ENCODE results near the gene CBX2.

The CBX2 gene

GRCh38 chr17:79819534-79820276, 41.8 kb downstream of the CBX2 start:
- no peak overlapping the region for H3K27ac ChIP-seq (ENCODE audit: low read depth, low read length)
- no peaks in the 10 kb centered on the region for H3F3A ChIP-seq (ENCODE audit: control insufficient read depth, insufficient read depth)
- H3K9me2 ChIP-seq (replicated peaks; ENCODE audit: control insufficient read depth, low read length): no peaks in the 10 kb centered on the region
- no peaks in the 10 kb centered on the region for H4K20me1 ChIP-seq (ENCODE audit: control insufficient read depth, insufficient read depth, low read depth, low read length)
- H3K9me3 ChIP-seq (ENCODE audit: control insufficient read depth, insufficient read depth, low read length): no peaks in the 10 kb centered on the region
- H3K4me2 ChIP-seq (ENCODE audit: low read length): no peak overlapping the region; the same call in 1 of the 2 replicates
- peaks cover 9% of the 10 kb centered on the region for H3K4me1 ChIP-seq (ENCODE audit: control insufficient read depth, low read length)
- TF ChIP-seq EZH2phosphoT487 (IDR thresholded peaks at IDR 0.05; ENCODE audit: borderline replicate concordance, low read length) (no peak), CTCF (IDR thresholded peaks at IDR 0.05; ENCODE audit: low read depth, low read length, poor library complexity, severe bottlenecking) (no peak)
- H3K36me3 ChIP-seq (ENCODE audit: control insufficient read depth, low read length): no peaks in the 10 kb centered on the region
- H3K79me2 ChIP-seq (ENCODE audit: control insufficient read depth, low read length): no peaks in the 10 kb centered on the region
- no peaks in the 10 kb centered on the region for H3K27me3 ChIP-seq (ENCODE audit: control insufficient read depth, low read length)
- H3K4me3 ChIP-seq (ENCODE audit: low read length): no peak overlapping the region

- Histone ChIP-seq H3K4me2 (ENCODE audit: low read length) (no peak overlapping the region), H3K9me2 (replicated peaks; ENCODE audit: control insufficient read depth, low read length) (no peaks in the 10 kb centered on the region), H3K36me3 (ENCODE audit: control insufficient read depth, low read length) (no peaks in the 10 kb centered on the region), H3F3A (ENCODE audit: control insufficient read depth, insufficient read depth) (no peaks in the 10 kb centered on the region), H3K4me1 (ENCODE audit: control insufficient read depth, low read length) (peaks cover 12% of the 10 kb centered on the region), H3K9me3 (ENCODE audit: control insufficient read depth, insufficient read depth, low read length) (no peaks in the 10 kb centered on the region), H3K4me3 (ENCODE audit: low read length) (no peak overlapping the region), H3K27me3 (ENCODE audit: control insufficient read depth, low read length) (no peaks in the 10 kb centered on the region), H3K79me2 (ENCODE audit: control insufficient read depth, low read length) (no peaks in the 10 kb centered on the region), H3K27ac (ENCODE audit: low read depth, low read length) (no peak overlapping the region), H4K20me1 (ENCODE audit: control insufficient read depth, insufficient read depth, low read depth, low read length) (no peaks in the 10 kb centered on the region)
- TF ChIP-seq CTCF (IDR thresholded peaks at IDR 0.05; ENCODE audit: low read depth, low read length, poor library complexity, severe bottlenecking) (no peak), EZH2phosphoT487 (IDR thresholded peaks at IDR 0.05; ENCODE audit: borderline replicate concordance, low read length) (no peak)
These were observed 43.0 kb downstream of the CBX2 start for GRCh38 chr17:79820959-79821330.

GRCh38 chr17:79821331-79822095, 43.6 kb downstream of the CBX2 start:
- H3K9me2 ChIP-seq (replicated peaks; ENCODE audit: control insufficient read depth, low read length): no peaks in the 10 kb centered on the region
- H3K36me3 ChIP-seq (ENCODE audit: control insufficient read depth, low read length): no peaks in the 10 kb centered on the region
- no peaks in the 10 kb centered on the region for H3K79me2 ChIP-seq (ENCODE audit: control insufficient read depth, low read length)
- H3K4me2 ChIP-seq (ENCODE audit: low read length): no peak overlapping the region
- H4K20me1 ChIP-seq (ENCODE audit: control insufficient read depth, insufficient read depth, low read depth, low read length): no peaks in the 10 kb centered on the region
- no peaks in the 10 kb centered on the region for H3K27me3 ChIP-seq (ENCODE audit: control insufficient read depth, low read length)
- H3K9me3 ChIP-seq (ENCODE audit: control insufficient read depth, insufficient read depth, low read length): no peaks in the 10 kb centered on the region
- H3K27ac ChIP-seq (ENCODE audit: low read depth, low read length): no peak overlapping the region
- TF ChIP-seq CTCF (IDR thresholded peaks at IDR 0.05; ENCODE audit: low read depth, low read length, poor library complexity, severe bottlenecking) (no peak), EZH2phosphoT487 (IDR thresholded peaks at IDR 0.05; ENCODE audit: borderline replicate concordance, low read length) (no peak)
- H3F3A ChIP-seq (ENCODE audit: control insufficient read depth, insufficient read depth): no peaks in the 10 kb centered on the region
- H3K4me1 ChIP-seq (ENCODE audit: control insufficient read depth, low read length): peaks cover 17% of the 10 kb centered on the region
- H3K4me3 ChIP-seq (ENCODE audit: low read length): no peak overlapping the region

Data from DOHH2 (cell line).